Left ventricle myocardium inferior (tissue), 1 donor: ENCODE results near the gene FAM184A. TPM values are rescaled to one million over a fixed set of nuclear protein-coding genes. Genes with fewer than 3 reads are reported as not detected.

Experiments used
- DNase-seq: peaks from one replicate; pipeline ENCODE4 v3.0.0-alpha.2; 2020
- H3K27ac ChIP-seq: fragments of 200-600 bp; replicated peaks from 2 replicates; pipeline ENCODE4 v1.8.0; 2021
- H3K27me3 ChIP-seq: fragments of 200-600 bp; 2 replicates; pipeline ENCODE4 v1.8.0; 2021; ENCODE audit warnings: low read depth
- H3K36me3 ChIP-seq: fragments of 200-600 bp; 2 replicates; pipeline ENCODE4 v1.8.0; 2021
- H3K4me1 ChIP-seq: fragments of 200-600 bp; 2 replicates; pipeline ENCODE4 v1.8.0; 2021
- H3K4me3 ChIP-seq: fragments of 200-600 bp; 2 replicates; pipeline ENCODE4 v1.8.0; 2021; ENCODE audit warnings: mild to moderate bottlenecking, moderate library complexity
- H3K9me3 ChIP-seq: fragments of 200-600 bp; replicated peaks from 2 replicates; pipeline ENCODE4 v1.8.0; 2021
- CTCF ChIP-seq: fragments of 200-600 bp; IDR thresholded peaks from 2 replicates; pipeline ENCODE4 v1.8.0; 2021; ENCODE audit warnings: antibody characterized with exemption, mild to moderate bottlenecking, borderline replicate concordance
- intact Hi-C: fragments of 100-400 bp; cut with micrococcal nuclease; formaldehyde crosslinking; loops from one replicate; pipeline ENCODE4 v1.11.0; 2022
- long read RNA-seq: library from polyadenylated mRNA; unstranded; transcript quantifications from one replicate; pipeline ENCODE4 v2.0.0, GENCODE V29; 2021
- total RNA-seq: library from RNA; stranded (reverse); fragmentation: NEBNext Ultra II Directional; extraction: Animal tissue kit (Norgen Biotek cat#: 25700); gene quantifications from one replicate; pipeline ENCODE4 v1.2.1, GENCODE V29; 2021
- donor health status: DM: no; HTN: yes; CAD: no; lungs with severe emphysema.

FAM184A gene, protein sequence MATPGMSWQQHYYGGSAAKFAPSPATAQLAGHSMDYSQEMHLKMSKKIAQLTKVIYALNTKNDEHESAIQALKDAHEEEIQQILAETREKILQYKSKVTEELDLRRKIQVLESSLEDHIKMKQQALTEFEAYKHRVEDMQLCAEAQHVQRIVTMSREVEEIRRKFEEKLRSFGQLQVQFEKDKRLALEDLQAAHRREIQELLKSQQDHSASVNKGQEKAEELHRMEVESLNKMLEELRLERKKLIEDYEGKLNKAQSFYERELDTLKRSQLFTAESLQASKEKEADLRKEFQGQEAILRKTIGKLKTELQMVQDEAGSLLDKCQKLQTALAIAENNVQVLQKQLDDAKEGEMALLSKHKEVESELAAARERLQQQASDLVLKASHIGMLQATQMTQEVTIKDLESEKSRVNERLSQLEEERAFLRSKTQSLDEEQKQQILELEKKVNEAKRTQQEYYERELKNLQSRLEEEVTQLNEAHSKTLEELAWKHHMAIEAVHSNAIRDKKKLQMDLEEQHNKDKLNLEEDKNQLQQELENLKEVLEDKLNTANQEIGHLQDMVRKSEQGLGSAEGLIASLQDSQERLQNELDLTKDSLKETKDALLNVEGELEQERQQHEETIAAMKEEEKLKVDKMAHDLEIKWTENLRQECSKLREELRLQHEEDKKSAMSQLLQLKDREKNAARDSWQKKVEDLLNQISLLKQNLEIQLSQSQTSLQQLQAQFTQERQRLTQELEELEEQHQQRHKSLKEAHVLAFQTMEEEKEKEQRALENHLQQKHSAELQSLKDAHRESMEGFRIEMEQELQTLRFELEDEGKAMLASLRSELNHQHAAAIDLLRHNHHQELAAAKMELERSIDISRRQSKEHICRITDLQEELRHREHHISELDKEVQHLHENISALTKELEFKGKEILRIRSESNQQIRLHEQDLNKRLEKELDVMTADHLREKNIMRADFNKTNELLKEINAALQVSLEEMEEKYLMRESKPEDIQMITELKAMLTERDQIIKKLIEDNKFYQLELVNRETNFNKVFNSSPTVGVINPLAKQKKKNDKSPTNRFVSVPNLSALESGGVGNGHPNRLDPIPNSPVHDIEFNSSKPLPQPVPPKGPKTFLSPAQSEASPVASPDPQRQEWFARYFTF
- total RNA-seq: 0.93 TPM
- long read RNA-seq, full-length matches to known transcripts: 2 of 4 reads
- long read RNA-seq, partial matches to known transcripts: 0 of 4 reads
- long read RNA-seq, other reads (novel, unspliced or antisense): 2 of 4 reads

DNA sequence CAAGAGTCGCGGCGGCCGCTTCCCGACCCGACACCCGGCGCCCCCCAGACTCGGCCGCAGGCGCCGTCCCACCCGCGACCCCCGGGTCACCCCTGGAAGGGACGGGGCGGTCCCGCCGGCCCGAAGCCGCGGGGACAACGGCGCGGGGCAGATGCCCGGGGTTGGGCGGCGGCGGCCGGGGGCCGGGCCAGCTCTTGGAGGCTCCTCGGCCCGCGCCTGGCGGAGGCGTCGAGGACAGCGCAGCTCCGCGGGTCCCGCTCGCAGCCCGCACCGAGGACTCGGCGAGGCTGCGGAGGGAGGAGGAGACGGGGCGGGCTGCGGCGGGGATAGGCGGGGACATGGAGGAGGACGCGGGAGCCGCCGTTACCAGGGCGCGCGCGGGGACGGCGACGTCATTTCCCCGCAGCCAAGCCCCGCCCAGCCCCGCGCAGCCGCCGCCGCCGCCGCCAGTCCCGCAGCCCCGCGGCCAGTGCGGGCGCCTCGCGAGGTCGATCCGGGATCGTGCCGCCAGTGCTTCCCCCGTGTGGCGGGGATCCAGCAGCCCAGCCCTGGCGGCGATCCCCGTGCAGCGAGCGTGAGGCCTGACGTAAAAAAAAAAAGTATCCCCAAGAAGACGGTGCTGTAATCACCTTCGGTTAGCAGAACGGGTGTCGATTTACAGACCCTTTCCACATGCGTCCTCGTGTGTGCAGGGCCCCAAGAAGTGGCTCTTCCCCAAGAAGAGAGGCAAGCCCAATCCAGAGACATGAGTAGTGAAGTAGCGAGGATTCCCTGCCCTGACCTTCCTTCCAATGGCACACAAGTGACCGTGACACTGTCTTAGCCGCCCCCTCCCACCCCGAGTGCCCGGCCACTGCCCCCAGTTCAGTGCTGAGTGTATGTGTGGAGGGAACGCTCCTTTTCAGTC lies at the start of gene FAM184A:
TSS of gene FAM184A (minus strand) at position 289 of the 907 bp plus-strand sequence. CDS start 365 bp downstream, outside the sequence.
- DNase-seq: peak; percentile 69
- intact Hi-C loops: no loop called here
- Histone ChIP-seq H3K27me3 (no peaks in the 10 kb centered on the region), H3K4me3 (peak within 1 kb of the TSS; percentile 84), H3K9me3 (peaks cover 12% of the 10 kb centered on the region), H3K4me1 (peaks cover 26% of the 10 kb centered on the region), H3K36me3 (no peaks in the 10 kb centered on the region), H3K27ac (peak within 1 kb of the TSS; percentile 72)
- peak; percentile 58 for TF ChIP-seq CTCF

DNA sequence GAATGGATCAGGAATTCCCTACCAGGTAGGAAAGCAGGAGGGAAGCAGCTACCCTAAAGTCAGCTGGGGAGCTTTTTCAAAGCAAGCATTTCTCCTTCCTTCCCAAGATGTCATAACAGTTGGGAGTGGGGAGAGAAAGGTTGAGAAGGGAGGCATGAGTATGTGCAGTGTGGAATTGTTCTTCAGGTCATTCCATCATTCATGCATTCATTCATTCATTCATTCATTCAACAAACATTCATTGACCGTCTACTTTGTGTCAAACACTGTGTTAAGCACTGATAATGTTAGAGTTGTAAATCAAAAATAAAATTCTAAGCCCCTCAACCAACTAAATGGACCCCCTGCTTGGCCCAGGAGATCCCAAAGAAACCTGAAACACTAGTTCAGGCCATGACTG lies 49.2 kb upstream of the FAM184A start:
- Histone ChIP-seq H3K36me3 (no peaks in the 10 kb centered on the region), H3K9me3 (no peaks in the 10 kb centered on the region), H3K4me1 (peaks cover 8% of the 10 kb centered on the region), H3K27me3 (no peaks in the 10 kb centered on the region), H3K4me3 (no peak overlapping the region), H3K27ac (no peak overlapping the region)
- no peak for DNase-seq
- intact Hi-C loops: no loop called here
- no peak for TF ChIP-seq CTCF

DNA sequence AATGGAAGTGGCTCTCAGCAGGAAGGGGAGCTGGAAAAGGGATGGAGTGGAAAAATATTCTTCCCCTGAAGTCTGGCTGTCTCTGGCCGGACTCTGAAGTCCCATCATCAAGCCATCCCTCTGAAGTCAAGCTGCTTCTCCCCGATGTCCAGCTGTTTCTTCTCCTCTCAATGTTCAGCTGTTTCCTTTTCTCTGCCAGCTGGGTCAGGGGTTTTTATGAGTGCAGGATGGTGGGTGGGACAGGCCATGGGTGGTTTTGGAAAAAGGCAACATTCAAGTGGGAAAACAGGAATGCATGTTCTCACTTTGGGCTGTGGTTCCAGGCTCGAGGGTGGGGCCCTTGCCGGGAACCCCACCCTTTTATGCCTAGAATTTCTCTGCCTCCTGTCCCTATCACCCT lies 48.4 kb upstream of the FAM184A start:
- no peak for DNase-seq
- Histone ChIP-seq H3K27me3 (no peaks in the 10 kb centered on the region), H3K36me3 (no peaks in the 10 kb centered on the region), H3K9me3 (no peaks in the 10 kb centered on the region), H3K4me3 (no peak overlapping the region), H3K4me1 (peaks cover 8% of the 10 kb centered on the region), H3K27ac (no peak overlapping the region)
- intact Hi-C loops: no loop called here
- no peak for TF ChIP-seq CTCF

- Histone ChIP-seq H3K36me3 (no peaks in the 10 kb centered on the region), H3K4me1 (peaks cover 8% of the 10 kb centered on the region), H3K4me3 (no peak overlapping the region), H3K9me3 (no peaks in the 10 kb centered on the region), H3K27me3 (no peaks in the 10 kb centered on the region), H3K27ac (no peak overlapping the region)
- no peak for TF ChIP-seq CTCF
- no peak for DNase-seq
- intact Hi-C loops: no loop called here
Observed at GRCh38 chr6:119126140-119126539, 47.7 kb upstream of the FAM184A start.
